Measurements from ENCODE around the gene HAPLN3. TPM values are rescaled to one million over a fixed set of nuclear protein-coding genes. Genes with fewer than 3 reads are reported as not detected.

The HAPLN3 gene
- total RNA-seq, 1 donor from 2014 or later = 189 TPM

DNA sequence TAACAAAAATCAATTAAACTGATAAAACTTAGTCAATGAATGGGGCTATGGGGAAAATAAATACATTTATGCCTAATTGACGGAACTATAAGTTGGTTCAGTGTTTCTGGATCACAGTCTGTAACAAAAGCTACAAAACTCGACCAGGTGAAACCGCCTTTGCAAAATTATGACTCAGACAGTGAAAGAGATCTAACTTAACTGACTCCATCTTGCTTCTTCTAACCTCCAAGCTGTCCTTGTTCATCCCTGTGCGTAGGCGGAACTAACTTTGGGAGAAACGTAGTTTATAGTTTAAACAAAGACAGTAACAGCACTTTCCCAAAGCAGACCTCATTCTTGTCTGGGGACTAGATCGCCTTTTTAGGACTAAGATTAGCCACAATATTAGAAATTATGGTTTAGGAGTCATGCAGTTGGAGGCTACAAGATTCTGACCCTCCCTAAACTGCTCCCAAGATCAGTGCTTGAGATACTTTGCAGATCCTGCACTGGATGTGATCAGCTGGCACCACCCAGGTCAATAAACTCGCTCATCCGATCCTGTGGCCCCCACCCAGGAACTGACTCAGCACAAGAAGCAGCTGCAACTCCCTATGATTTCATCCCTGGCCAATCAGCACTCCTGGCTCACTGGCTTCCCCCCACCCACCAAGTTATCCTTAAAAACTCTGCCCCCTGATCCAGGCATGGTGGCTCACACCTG is 25.0 kb upstream of the HAPLN3 start:
- no peak overlapping the region for H3K4me3 ChIP-seq
- no peaks in the 10 kb centered on the region for H3K9me3 ChIP-seq
- H3K4me1 ChIP-seq = peaks cover 0 to 11% of the 10 kb centered on the region in 2 donors
- DNase-seq (ENCODE audit: low spot score in 2 of 2) = no peak
- H3K27ac ChIP-seq = peak overlapping the region; percentile 40 to 52
- intact Hi-C loops (cut with DNase I) = no loop called here
- TF ChIP-seq, protein P1, sequence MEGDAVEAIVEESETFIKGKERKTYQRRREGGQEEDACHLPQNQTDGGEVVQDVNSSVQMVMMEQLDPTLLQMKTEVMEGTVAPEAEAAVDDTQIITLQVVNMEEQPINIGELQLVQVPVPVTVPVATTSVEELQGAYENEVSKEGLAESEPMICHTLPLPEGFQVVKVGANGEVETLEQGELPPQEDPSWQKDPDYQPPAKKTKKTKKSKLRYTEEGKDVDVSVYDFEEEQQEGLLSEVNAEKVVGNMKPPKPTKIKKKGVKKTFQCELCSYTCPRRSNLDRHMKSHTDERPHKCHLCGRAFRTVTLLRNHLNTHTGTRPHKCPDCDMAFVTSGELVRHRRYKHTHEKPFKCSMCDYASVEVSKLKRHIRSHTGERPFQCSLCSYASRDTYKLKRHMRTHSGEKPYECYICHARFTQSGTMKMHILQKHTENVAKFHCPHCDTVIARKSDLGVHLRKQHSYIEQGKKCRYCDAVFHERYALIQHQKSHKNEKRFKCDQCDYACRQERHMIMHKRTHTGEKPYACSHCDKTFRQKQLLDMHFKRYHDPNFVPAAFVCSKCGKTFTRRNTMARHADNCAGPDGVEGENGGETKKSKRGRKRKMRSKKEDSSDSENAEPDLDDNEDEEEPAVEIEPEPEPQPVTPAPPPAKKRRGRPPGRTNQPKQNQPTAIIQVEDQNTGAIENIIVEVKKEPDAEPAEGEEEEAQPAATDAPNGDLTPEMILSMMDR (IDR thresholded peaks at IDR 0.05) = no peak
- H3K27me3 ChIP-seq = no peaks in the 10 kb centered on the region
- no peaks in the 10 kb centered on the region for H3K36me3 ChIP-seq

DNA sequence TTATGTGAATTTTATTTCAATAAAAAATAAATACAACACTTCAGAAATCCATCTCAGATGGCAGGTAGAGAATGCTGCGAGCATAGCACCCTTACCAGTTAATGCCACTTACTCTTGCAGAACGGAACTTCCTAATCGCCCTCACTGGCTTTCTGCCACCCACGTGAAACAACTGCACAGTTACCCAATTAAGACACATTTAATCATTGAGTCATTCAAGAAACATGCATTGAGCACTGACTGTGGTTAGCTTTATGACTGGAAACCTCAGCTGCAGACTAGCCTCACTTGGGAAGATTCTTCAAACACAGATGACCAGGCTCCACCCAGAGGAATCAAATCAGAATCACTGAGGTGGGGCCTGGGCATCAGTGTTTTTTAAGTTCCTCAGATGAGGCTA is 23.4 kb upstream of the HAPLN3 start:
- TF ChIP-seq, protein P1 (IDR thresholded peaks at IDR 0.05) = no peak
- H3K27ac ChIP-seq = peak overlapping the region; percentile 73 to 76
- H3K4me3 ChIP-seq = no peak overlapping the region
- H3K9me3 ChIP-seq = no peaks in the 10 kb centered on the region
- H3K4me1 ChIP-seq = peaks cover 0 to 18% of the 10 kb centered on the region in 2 donors
- no peaks in the 10 kb centered on the region for H3K27me3 ChIP-seq
- no peaks in the 10 kb centered on the region for H3K36me3 ChIP-seq
- intact Hi-C loops (cut with DNase I) = loop anchor here (1.0 to 2.0 kb wide), 2 partner anchors 36 to 99 kb away; no protein-coding TSS in a partner anchor
- peak; percentile 69 to 96 for DNase-seq (ENCODE audit: low spot score in 2 of 2)

DNA sequence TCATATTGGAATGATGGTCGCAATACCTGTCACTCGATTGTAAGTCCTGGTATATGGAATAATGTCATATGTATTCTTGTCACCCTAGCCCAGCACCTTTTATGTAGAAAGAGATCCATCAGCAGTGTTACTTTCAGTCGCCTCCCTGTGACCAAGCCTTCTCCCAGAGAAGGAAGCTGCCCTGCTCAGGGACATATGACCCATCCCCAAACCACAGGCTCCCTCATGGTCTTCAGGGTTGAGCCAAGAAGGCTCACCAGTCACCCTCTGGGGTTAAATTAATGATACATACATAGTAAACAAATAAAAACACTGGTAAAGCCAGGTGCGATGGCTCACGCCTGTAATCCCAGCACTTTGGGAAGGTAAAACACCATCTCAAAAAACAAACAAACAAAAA is 22.4 kb upstream of the HAPLN3 start:
- H3K36me3 ChIP-seq = no peaks in the 10 kb centered on the region

DNA sequence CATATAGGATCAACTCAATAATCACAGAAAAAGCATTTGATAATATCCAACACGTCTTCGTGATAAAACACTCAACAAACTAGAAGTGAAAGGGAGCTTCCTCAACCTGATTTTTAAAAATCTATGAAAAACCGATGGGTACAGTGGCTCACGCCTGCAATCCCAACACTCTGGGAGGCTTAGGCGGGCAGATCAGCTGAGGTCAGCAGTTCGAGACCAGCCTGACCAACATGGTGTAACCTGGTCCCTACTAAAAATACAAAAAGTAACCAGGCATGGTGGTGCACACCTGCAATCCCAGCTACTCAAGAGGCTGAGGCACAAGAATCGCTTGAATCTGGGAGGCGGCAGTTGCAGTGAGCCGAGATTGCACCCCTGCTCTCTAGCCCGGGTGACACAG is 20.0 kb upstream of the HAPLN3 start:
- peaks cover under 1 to 12% of the 10 kb centered on the region in 2 donors for H3K36me3 ChIP-seq
- TF ChIP-seq, protein P1 (IDR thresholded peaks at IDR 0.05) = no peak
- no peaks in the 10 kb centered on the region for H3K9me3 ChIP-seq
- H3K27ac ChIP-seq = no peak overlapping the region
- intact Hi-C loops (cut with DNase I) = no loop called here
- no peak for DNase-seq (ENCODE audit: low spot score in 2 of 2)
- H3K27me3 ChIP-seq = no peaks in the 10 kb centered on the region
- H3K4me3 ChIP-seq = no peak overlapping the region
- peaks cover 7 to 29% of the 10 kb centered on the region in 2 donors for H3K4me1 ChIP-seq

More for the DNA sequence above, 22.4 kb upstream of the HAPLN3 start:
- TF ChIP-seq, protein P1 (IDR thresholded peaks at IDR 0.05) = no peak
- DNase-seq (ENCODE audit: low spot score in 2 of 2) = peak in 1 of 2 donors; percentile 53
- intact Hi-C loops (cut with DNase I) = loop anchor here (1.0 to 2.0 kb wide), 2 partner anchors 37 to 100 kb away; no protein-coding TSS in a partner anchor
- no peaks in the 10 kb centered on the region for H3K9me3 ChIP-seq
- peaks cover 0 to 22% of the 10 kb centered on the region in 2 donors for H3K4me1 ChIP-seq
- H3K4me3 ChIP-seq = no peak overlapping the region
- no peaks in the 10 kb centered on the region for H3K27me3 ChIP-seq
- H3K27ac ChIP-seq = peak overlapping the region; percentile 73 to 76

DNA sequence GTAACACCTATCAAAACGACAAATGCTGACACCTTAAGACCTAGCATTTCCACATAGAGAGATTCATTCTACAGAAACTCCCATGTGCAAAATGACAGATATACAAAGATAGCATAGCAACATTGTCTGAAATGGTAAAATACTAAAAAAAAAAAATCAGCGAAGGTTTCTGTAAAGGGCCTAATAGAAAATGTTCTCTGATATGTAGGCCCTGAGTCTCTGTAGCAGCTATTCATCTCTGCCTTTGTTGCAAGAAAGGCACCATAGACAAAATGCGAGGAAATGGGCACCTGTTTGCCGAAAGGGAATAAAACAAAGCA is 18.5 kb upstream of the HAPLN3 start:
- H3K36me3 ChIP-seq = peaks cover 13 to 27% of the 10 kb centered on the region in 2 donors
- intact Hi-C loops (cut with DNase I) = loop anchor here (2.0 kb wide), 1 partner anchor 175 kb away; the partner anchor contains the start of gene ABHD2
- peaks cover 22 to 39% of the 10 kb centered on the region in 2 donors for H3K4me1 ChIP-seq
- H3K27me3 ChIP-seq = no peaks in the 10 kb centered on the region
- peak overlapping the region; percentile 88 to 89 for H3K4me3 ChIP-seq
- peak overlapping the region; percentile 94 for H3K27ac ChIP-seq
- H3K9me3 ChIP-seq = no peaks in the 10 kb centered on the region
- no peak for DNase-seq (ENCODE audit: low spot score in 2 of 2)
- TF ChIP-seq, protein P1 (IDR thresholded peaks at IDR 0.05) = no peak
